ENCODE data around the gene TMEM259.

The TMEM259 gene

GRCh38 chr19:1003283-1003682, 17.6 kb downstream of the TMEM259 start:
- H3K9me3 Mint-ChIP-seq, result no peaks in the 10 kb centered on the region
- no peak for TF ChIP-seq CTCF (IDR thresholded peaks at IDR 0.05)
- H3K27me3 Mint-ChIP-seq (ENCODE audit: low read depth, poor library complexity), result peaks cover 34% of the 10 kb centered on the region
- peaks cover 9% of the 10 kb centered on the region for H3K4me1 Mint-ChIP-seq
- H3K27ac Mint-ChIP-seq, result no peak overlapping the region
- no peak overlapping the region for H3K4me3 Mint-ChIP-seq
- peaks cover 8% of the 10 kb centered on the region for H3K36me3 Mint-ChIP-seq (ENCODE audit: low read depth)
- no peak for DNase-seq

GRCh38 chr19:1002600-1002999, 18.3 kb downstream of the TMEM259 start:
- Mint-ChIP-seq H3K27me3 (ENCODE audit: low read depth, poor library complexity) (peaks cover 41% of the 10 kb centered on the region), H3K9me3 (no peaks in the 10 kb centered on the region), H3K27ac (no peak overlapping the region), H3K4me1 (peaks cover 16% of the 10 kb centered on the region), H3K36me3 (ENCODE audit: low read depth) (peaks cover 8% of the 10 kb centered on the region), H3K4me3 (no peak overlapping the region)
- no peak for TF ChIP-seq CTCF (IDR thresholded peaks at IDR 0.05)
- no peak for DNase-seq

GRCh38 chr19:1001538-1002166, 19.3 kb downstream of the TMEM259 start:
- Mint-ChIP-seq H3K4me1 (peaks cover 17% of the 10 kb centered on the region), H3K27me3 (ENCODE audit: low read depth, poor library complexity) (peaks cover 51% of the 10 kb centered on the region), H3K36me3 (ENCODE audit: low read depth) (peaks cover 3% of the 10 kb centered on the region), H3K4me3 (peak overlapping the region; percentile 68), H3K9me3 (no peaks in the 10 kb centered on the region), H3K27ac (no peak overlapping the region)
- TF ChIP-seq CTCF (IDR thresholded peaks at IDR 0.05), result peak; percentile 94
- DNase-seq, result peak; percentile 82

- Mint-ChIP-seq H3K27me3 (ENCODE audit: low read depth, poor library complexity) (peaks cover 59% of the 10 kb centered on the region), H3K4me3 (peak overlapping the region; percentile 68)
- peak; percentile 61 for DNase-seq
Observed at GRCh38 chr19:1000591-1001537, 20.1 kb downstream of the TMEM259 start.

GRCh38 chr19:1000095-1000494, 20.8 kb downstream of the TMEM259 start, which contains the start of gene GRIN3B:
Gene GRIN3B, plus strand, starts transcription at chr19:1000419. Its CDS starts 19 bp downstream, at chr19:1000438.
- no peak within 1 kb of the TSS for H3K27ac Mint-ChIP-seq
- H3K4me3 Mint-ChIP-seq, result peak within 1 kb of the TSS; percentile 70
- peaks cover 17% of the 10 kb centered on the region for H3K4me1 Mint-ChIP-seq
- no peaks in the 10 kb centered on the region for H3K9me3 Mint-ChIP-seq
- H3K27me3 Mint-ChIP-seq (ENCODE audit: low read depth, poor library complexity), result peaks cover 64% of the 10 kb centered on the region
- peak; percentile 50 for TF ChIP-seq CTCF (IDR thresholded peaks at IDR 0.05)
- DNase-seq, result peak; percentile 84
- H3K36me3 Mint-ChIP-seq (ENCODE audit: low read depth), result no peaks in the 10 kb centered on the region

More at GRCh38 chr19:1000591-1001537, 20.1 kb downstream of the TMEM259 start:
- no peaks in the 10 kb centered on the region for H3K36me3 Mint-ChIP-seq (ENCODE audit: low read depth)
- peaks cover 17% of the 10 kb centered on the region for H3K4me1 Mint-ChIP-seq
- no peak for TF ChIP-seq CTCF (IDR thresholded peaks at IDR 0.05)
- no peaks in the 10 kb centered on the region for H3K9me3 Mint-ChIP-seq
- no peak overlapping the region for H3K27ac Mint-ChIP-seq

Measured in nephron progenitor cell (in vitro differentiated cells).